Brain microvascular endothelial cell (primary cell): ENCODE measurements around the gene SCN5A.

Experiments
- DNase-seq: peaks from one replicate; pipeline ENCODE4 v3.0.0-alpha.2; 2020
- H3K27ac ChIP-seq: fragments of 250-450 bp; sonication (Bioruptor Pico); 2 replicates; pipeline ENCODE4 v1.5.1; 2020; ENCODE audit warnings: mild to moderate bottlenecking, moderate library complexity
- H3K27me3 ChIP-seq: fragments of 250-450 bp; sonication (Bioruptor Pico); replicated peaks from 2 replicates; pipeline ENCODE4 v1.5.1; 2020; ENCODE audit warnings: mild to moderate bottlenecking
- H3K36me3 ChIP-seq: fragments of 250-450 bp; sonication (Bioruptor Pico); replicated peaks from 2 replicates; pipeline ENCODE4 v1.5.1; 2020; ENCODE audit warnings: mild to moderate bottlenecking
- H3K4me3 ChIP-seq: 2 replicates; pipeline ENCODE4 v1.5.1; 2011; ENCODE audit warnings: low read depth, mild to moderate bottlenecking, control low read depth, low read length, moderate library complexity
- in situ Hi-C: cut with HindIII; loops from 2 replicates; pipeline ENCODE4 v1.10.0; 2017; ENCODE audit warnings: low sequenced_read_pairs, low pct_ligation_motif_present
- TF ChIP-seq, protein P1 (sequence below): IDR thresholded peaks from 2 replicates; pipeline ENCODE4 v1.5.1; 2011; ENCODE audit warnings: low read depth, mild to moderate bottlenecking, moderate library complexity, low read length, control low read depth, inconsistent platforms; ENCODE audit errors: missing control alignments

The SCN5A gene

DNA sequence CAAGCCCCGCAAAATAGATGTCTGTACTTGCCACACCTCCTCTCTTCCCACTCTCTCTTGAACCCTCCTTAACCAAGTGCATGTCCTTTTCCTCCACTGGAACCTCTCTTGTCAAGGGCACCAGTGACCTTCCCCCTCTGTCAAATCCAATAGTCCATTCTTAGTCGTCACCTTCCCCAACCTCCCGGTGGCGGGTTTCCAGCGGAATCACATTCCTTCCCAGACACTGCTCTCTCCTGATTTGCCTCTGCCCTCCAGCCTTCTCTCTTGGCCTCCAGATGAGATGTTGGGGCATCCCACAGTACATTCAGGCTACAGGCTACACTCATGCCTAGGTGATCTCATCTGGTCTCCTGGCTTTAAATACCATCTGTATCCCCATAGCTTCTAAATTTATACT lies 31.1 kb downstream of the SCN5A start:
- TF ChIP-seq, protein P1, sequence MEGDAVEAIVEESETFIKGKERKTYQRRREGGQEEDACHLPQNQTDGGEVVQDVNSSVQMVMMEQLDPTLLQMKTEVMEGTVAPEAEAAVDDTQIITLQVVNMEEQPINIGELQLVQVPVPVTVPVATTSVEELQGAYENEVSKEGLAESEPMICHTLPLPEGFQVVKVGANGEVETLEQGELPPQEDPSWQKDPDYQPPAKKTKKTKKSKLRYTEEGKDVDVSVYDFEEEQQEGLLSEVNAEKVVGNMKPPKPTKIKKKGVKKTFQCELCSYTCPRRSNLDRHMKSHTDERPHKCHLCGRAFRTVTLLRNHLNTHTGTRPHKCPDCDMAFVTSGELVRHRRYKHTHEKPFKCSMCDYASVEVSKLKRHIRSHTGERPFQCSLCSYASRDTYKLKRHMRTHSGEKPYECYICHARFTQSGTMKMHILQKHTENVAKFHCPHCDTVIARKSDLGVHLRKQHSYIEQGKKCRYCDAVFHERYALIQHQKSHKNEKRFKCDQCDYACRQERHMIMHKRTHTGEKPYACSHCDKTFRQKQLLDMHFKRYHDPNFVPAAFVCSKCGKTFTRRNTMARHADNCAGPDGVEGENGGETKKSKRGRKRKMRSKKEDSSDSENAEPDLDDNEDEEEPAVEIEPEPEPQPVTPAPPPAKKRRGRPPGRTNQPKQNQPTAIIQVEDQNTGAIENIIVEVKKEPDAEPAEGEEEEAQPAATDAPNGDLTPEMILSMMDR, result no peak
- DNase-seq, result no peak
- H3K36me3 ChIP-seq, result no peaks in the 10 kb centered on the region
- in situ Hi-C loops, result no loop called here
- no peak overlapping the region for H3K27ac ChIP-seq
- no peaks in the 10 kb centered on the region for H3K27me3 ChIP-seq
- no peak overlapping the region for H3K4me3 ChIP-seq

DNA sequence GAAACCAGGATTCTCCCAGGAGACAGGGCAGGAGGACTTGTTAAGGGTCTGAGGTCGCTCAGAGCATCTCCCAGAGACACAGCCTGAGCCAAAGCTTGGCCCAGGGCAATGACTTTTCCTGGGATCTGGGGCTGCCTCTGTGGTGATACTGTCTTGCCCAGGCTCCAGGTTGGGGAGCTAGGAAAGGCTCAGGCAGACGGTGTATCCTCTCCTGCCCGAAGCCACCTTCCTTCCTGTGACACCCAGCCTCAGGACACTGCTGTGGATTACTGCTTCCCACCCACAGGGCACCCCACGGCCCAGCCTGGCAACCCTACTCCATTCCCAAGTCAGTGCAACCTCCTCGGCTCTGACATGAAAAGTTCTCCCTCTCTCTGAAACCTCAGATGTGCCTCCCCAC lies 31.9 kb downstream of the SCN5A start:
- in situ Hi-C loops, result no loop called here
- no peaks in the 10 kb centered on the region for H3K27me3 ChIP-seq
- no peak for DNase-seq

DNA sequence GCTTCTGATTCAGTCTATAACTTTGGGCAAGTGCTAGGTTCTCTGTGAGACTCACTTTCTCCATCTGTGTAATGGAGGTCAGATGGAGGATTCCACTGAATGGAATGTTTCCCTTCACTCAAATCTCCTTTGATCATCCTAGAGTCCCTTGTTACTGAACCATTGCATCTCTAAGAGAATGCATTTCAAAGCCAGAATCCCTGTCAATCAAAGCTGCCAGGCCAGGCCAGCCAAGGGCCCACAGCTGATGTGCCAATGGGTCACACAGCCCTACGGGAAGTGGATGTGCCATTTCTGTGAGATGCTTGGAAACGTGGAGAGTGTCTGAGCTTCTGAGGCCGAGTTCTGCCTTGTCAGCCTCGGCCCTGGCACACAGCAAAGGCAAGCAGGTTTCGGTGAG lies 32.4 kb downstream of the SCN5A start:
- no peak for DNase-seq
- TF ChIP-seq, protein P1, result no peak
- H3K36me3 ChIP-seq, result no peaks in the 10 kb centered on the region

More for the DNA sequence above, 31.9 kb downstream of the SCN5A start:
- Histone ChIP-seq H3K4me3 (no peak overlapping the region), H3K36me3 (no peaks in the 10 kb centered on the region), H3K27ac (no peak overlapping the region)
- TF ChIP-seq, protein P1, result no peak

DNA sequence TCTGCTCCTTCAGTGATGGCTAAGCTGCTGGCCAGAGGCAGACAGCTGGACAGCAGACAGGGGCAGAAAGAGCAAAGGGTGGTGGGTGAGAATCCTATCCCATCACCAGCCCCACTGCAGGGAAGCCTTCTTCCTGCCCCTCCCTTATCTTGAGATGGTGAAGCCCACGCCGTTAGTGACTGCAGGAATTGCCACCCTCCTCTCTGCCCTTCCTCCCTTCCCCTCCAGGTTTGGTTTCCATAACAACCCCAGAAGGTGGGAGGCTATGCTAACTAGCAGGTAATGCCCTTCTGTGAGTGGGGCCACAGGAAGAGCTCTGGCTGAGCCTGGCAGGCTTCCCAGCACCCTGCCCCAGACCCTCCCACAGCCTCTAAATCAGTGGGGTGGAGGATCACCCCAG lies 32.8 kb downstream of the SCN5A start:
- H3K27ac ChIP-seq, result no peak overlapping the region
- H3K27me3 ChIP-seq, result no peaks in the 10 kb centered on the region
- in situ Hi-C loops, result no loop called here
- no peak overlapping the region for H3K4me3 ChIP-seq
- TF ChIP-seq, protein P1, result no peak
- no peak for DNase-seq
- H3K36me3 ChIP-seq, result no peaks in the 10 kb centered on the region

More for the DNA sequence above, 32.4 kb downstream of the SCN5A start:
- Histone ChIP-seq H3K4me3 (no peak overlapping the region), H3K27me3 (no peaks in the 10 kb centered on the region), H3K27ac (no peak overlapping the region)
- in situ Hi-C loops, result no loop called here

DNA sequence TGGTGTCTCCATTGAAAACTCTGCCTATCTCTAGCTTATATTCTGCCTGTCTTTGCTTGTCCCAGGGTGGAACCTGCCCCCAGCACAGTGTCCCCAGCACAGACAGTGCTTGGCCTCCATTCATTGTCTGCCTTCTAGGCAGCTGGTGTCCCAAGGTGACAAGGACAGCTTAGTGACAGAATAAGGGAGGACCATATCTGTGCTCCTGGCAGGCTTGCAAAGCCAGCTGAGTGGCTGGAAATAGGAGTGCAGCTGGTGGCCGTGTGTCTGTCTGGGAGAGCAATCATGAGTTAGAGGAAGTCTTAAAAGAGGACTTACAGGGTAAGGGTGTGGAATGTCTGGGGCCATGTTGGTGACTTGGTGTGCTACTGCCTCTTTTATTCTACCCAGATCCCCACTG lies 33.4 kb downstream of the SCN5A start:
- H3K27me3 ChIP-seq, result no peaks in the 10 kb centered on the region
- no peaks in the 10 kb centered on the region for H3K36me3 ChIP-seq
- TF ChIP-seq, protein P1, result no peak
- H3K4me3 ChIP-seq, result no peak overlapping the region
- DNase-seq, result no peak
- in situ Hi-C loops, result no loop called here
- no peak overlapping the region for H3K27ac ChIP-seq

DNA sequence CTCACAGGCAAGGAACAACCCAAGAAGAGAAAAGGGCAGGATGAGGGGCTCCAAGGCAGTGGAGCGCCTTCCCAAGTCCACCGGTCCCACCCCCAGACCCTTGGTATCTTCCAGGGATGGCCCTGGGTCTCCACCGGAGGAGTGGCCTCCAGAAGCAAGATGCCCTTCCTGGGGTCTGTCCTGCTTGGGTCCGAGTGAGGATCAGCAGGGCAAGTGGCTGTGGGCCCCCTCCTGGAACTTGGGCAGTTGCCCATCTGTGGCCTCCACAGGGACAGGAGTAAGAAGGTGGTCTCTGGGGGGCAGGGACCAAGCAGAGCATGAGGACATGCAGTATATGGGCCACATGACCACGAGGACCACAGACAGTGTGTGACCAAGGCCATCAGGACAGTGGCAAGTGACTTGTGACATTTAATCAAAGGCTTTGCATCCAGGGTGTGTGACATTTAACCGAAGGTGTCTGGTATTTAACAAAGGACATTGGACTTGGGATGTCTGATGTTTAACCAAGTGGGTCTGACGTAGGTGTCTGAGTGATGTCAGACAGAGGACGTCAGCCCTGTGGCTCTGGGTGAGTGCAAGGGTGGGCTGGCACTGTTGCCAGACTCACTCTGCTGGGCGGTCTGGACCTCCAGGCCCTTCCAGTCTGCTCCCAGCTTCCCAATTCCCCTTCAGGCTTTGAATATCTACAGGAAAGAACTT lies 34.7 kb downstream of the SCN5A start:
- in situ Hi-C loops, result no loop called here
- TF ChIP-seq, protein P1, result no peak
- no peak overlapping the region for H3K27ac ChIP-seq
- no peak for DNase-seq
- no peaks in the 10 kb centered on the region for H3K36me3 ChIP-seq
- H3K4me3 ChIP-seq, result no peak overlapping the region
- H3K27me3 ChIP-seq, result no peaks in the 10 kb centered on the region
